HG03442 (cell line): ENCODE results near the gene VSIG10.
"Not testable (repeated sequence)": the region's sequence is repeated elsewhere in the genome, so short reads cannot be mapped to it uniquely, and the experiment has no call there.

ENCODE experiments used
- ATAC-seq: cut with Tn5 transposase; IDR thresholded peaks from one replicate; pipeline ENCODE4 v1.9.1; 2021; ENCODE audit warnings: mild to moderate bottlenecking, moderate library complexity; ENCODE audit not compliant: unreplicated experiment

The VSIG10 gene

GRCh38 chr12:118103601-118104382, at the start of gene VSIG10:
TSS of gene VSIG10 (minus strand) at chr12:118104011. CDS start at chr12:118103671, 340 bp downstream.
- peak; percentile 39 for ATAC-seq

- ATAC-seq, result no peak
These were observed 47.9 kb upstream of the VSIG10 start for GRCh38 chr12:118151755-118152154.

- no peak for ATAC-seq
These were observed 46.8 kb upstream of the VSIG10 start for GRCh38 chr12:118150625-118151024.

GRCh38 chr12:118148287-118148686, 44.5 kb upstream of the VSIG10 start:
- ATAC-seq, result no peak

- no peak for ATAC-seq
These were observed 42.0 kb upstream of the VSIG10 start for GRCh38 chr12:118145798-118146156.

GRCh38 chr12:118145113-118145797, 41.4 kb upstream of the VSIG10 start:
- ATAC-seq, result peak; percentile 57

- no peak for ATAC-seq
These were observed 40.7 kb upstream of the VSIG10 start for GRCh38 chr12:118144499-118144898.

- no peak for ATAC-seq
These were observed 37.0 kb upstream of the VSIG10 start for GRCh38 chr12:118140825-118141224.

GRCh38 chr12:118137148-118137678, 33.4 kb upstream of the VSIG10 start:
- ATAC-seq, result no peak

- peak; percentile 39 for ATAC-seq
These were observed 32.8 kb upstream of the VSIG10 start for GRCh38 chr12:118136559-118137003.

GRCh38 chr12:118135788-118136558, 32.2 kb upstream of the VSIG10 start, which contains the start of gene PEBP1:
TSS of gene PEBP1 (plus strand) at chr12:118136124. CDS start at chr12:118136210, 86 bp downstream.
- ATAC-seq, result peak; percentile 96

GRCh38 chr12:118129436-118129835, 25.6 kb upstream of the VSIG10 start:
- not testable (repeated sequence) for ATAC-seq

- no peak for ATAC-seq
These were observed 24.1 kb upstream of the VSIG10 start for GRCh38 chr12:118127867-118128266.

GRCh38 chr12:118126119-118126757, 22.4 kb upstream of the VSIG10 start:
- ATAC-seq, result no peak

- ATAC-seq, result no peak
These were observed 21.9 kb upstream of the VSIG10 start for GRCh38 chr12:118125743-118126118.

- ATAC-seq, result no peak
These were observed 20.6 kb upstream of the VSIG10 start for GRCh38 chr12:118124333-118124874.

- no peak for ATAC-seq
These were observed 18.5 kb upstream of the VSIG10 start for GRCh38 chr12:118122264-118122663.

GRCh38 chr12:118120579-118121363, 17.0 kb upstream of the VSIG10 start:
- ATAC-seq, result peak; percentile 50

- ATAC-seq, result no peak
These were observed 15.7 kb upstream of the VSIG10 start for GRCh38 chr12:118119449-118119879.
